Muscle layer of colon (tissue), 2 donors: ENCODE data around the gene DDX54.
"Not testable (repeated sequence)": the region's sequence is repeated elsewhere in the genome, so short reads cannot be mapped to it uniquely, and the experiment has no call there.

Experiments
- H3K27ac ChIP-seq: one replicate; pipeline ENCODE4 v1.7.0; 2013; ENCODE audit warnings: low read depth, mild to moderate bottlenecking, low read length, moderate library complexity
- H3K27me3 ChIP-seq, 2 donors: one replicate each; pipeline ENCODE4 v1.7.0; 2013; ENCODE audit warnings: low read length in 2 of 2, mild to moderate bottlenecking in 2 of 2; ENCODE audit not compliant: insufficient read depth in 2 of 2, control insufficient read depth in 1 of 2
- H3K36me3 ChIP-seq: one replicate; pipeline ENCODE4 v1.7.0; 2013; ENCODE audit warnings: mild to moderate bottlenecking, low read length; ENCODE audit not compliant: insufficient read depth
- H3K4me1 ChIP-seq: one replicate; pipeline ENCODE4 v1.7.0; 2013; ENCODE audit warnings: mild to moderate bottlenecking, low read length; ENCODE audit not compliant: insufficient read depth
- H3K4me3 ChIP-seq, 2 donors: one replicate each; pipeline ENCODE4 v1.7.0; 2013; ENCODE audit warnings: low read length in 2 of 2, low read depth in 1 of 2, mild to moderate bottlenecking in 1 of 2, moderate library complexity in 1 of 2
- H3K9ac ChIP-seq: one replicate; pipeline ENCODE4 v1.7.0; 2013; ENCODE audit warnings: low read length
- H3K9me3 ChIP-seq: one replicate; pipeline ENCODE4 v1.7.0; 2013; ENCODE audit warnings: mild to moderate bottlenecking, low read length
- donor health status: abdominal sarcoma.
- donor health status: Adenocarcinoma of cecum.

Gene DDX54

DNA sequence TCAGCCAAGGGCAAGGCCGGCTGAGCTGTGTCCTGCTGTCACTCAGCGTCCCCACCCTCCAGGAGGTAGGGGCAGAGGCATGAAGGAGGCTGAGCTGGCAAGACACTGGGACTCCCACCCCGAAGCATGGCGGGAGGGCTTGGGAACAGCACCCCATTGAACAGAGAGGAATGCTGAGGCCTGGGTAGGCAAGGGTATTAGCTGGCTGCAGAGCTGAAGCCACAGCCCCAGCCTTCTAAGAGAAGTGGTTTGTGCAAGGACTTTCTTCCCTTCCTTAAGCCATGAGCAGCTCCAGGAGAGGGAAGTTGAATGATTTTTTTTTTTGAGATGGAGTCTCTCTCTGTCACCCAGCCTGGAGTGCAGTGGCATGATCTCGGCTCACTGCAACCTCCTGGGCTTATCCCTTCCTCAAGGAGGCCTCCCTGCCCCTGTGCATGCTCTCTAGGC is 42.4 kb downstream of the DDX54 start:
- Histone ChIP-seq H3K27me3 (no peaks in the 10 kb centered on the region), H3K4me3 (no peak overlapping the region)

DNA sequence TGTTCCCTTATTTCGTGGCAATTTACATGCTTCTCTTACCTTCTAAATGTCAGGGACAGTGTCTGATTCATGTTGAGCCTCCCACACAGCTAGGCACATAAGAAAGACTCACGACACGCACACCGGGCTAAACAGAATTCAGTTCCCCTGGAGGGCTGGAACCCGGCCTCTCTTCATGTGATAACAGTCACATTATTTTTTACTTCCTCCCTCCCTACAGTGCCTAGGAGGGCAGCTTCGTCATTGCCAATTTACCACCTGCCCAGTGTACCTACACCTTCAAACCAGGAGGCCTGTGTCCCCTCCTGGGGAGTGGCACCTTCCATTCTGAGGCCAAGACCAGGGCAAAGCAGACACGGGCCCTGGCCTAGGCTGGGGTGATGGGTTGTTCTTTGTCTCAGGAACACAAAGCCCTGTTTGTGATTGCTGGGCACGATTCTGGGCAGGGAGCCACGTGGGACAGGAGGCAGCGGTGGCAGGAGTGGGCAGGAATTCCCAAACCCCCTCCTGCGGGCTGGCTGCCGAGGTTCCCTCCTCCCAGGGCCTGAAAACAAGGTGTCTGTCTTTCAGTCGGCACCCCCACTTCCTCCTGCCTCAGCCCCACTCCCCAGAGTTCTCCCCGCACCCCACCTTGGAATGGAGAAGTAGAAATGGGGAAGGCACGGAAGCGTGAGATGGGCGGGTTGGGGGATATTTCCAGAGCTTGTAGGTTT is 42.9 kb downstream of the DDX54 start:
- no peak overlapping the region for H3K9ac ChIP-seq
- no peak overlapping the region for H3K27ac ChIP-seq
- H3K9me3 ChIP-seq = no peaks in the 10 kb centered on the region
- H3K36me3 ChIP-seq = no peaks in the 10 kb centered on the region
- H3K4me1 ChIP-seq = no peaks in the 10 kb centered on the region
- no peak overlapping the region for H3K4me3 ChIP-seq
- H3K27me3 ChIP-seq = peaks cover 0 to under 1% of the 10 kb centered on the region in 2 donors

More for the DNA sequence above, 42.4 kb downstream of the DDX54 start:
- Histone ChIP-seq H3K27ac (no peak overlapping the region), H3K4me1 (no peaks in the 10 kb centered on the region), H3K9me3 (no peaks in the 10 kb centered on the region), H3K36me3 (no peaks in the 10 kb centered on the region), H3K9ac (no peak overlapping the region)

DNA sequence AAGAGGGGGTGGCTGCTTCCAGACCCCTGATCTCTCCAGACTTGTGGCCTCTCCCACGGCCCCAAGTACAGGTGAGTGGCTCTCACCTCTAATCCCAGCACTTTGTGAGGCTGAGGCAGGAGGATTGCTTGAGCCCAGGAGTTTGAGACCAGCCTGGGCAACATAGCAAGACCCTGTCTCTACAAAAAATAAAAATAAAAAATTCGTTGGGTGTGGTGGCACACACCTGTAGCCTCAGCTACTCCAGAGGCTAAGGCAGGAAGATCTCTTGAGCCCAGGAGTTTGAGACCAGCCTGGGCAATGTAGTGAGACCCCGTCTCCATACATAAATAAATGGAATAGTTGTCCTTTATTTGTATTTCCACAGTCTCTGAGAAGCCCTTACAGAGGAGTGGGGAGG is 43.6 kb downstream of the DDX54 start:
- not testable (repeated sequence) for H3K4me3 ChIP-seq, H3K36me3 ChIP-seq, H3K4me1 ChIP-seq, H3K27ac ChIP-seq, H3K9ac ChIP-seq, H3K9me3 ChIP-seq, H3K27me3 ChIP-seq

DNA sequence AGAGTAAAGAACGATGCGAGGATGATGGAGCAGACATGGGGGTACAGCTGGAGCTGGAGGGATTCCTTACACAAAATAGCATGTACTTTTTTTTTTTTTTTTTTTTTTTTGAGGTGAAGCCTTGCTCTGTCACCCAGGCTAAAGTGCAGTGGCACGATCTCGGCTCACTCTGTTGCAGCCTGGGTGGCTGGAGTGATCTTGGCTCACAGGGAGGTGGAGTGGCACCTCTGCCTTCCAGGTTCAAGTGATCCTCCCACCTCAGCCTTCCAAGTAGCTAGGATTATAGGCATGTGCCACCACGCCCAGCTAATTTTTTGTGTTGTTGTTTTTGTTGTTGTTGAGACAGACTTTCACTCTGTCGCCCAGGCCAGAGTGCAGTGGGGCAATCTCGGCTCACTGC is 44.6 kb downstream of the DDX54 start:
- Histone ChIP-seq H3K4me1 (no peaks in the 10 kb centered on the region), H3K9me3 (no peaks in the 10 kb centered on the region), H3K9ac (no peak overlapping the region), H3K4me3 (no peak overlapping the region), H3K27ac (no peak overlapping the region), H3K27me3 (peaks cover 0 to 12% of the 10 kb centered on the region in 2 donors), H3K36me3 (no peaks in the 10 kb centered on the region)

DNA sequence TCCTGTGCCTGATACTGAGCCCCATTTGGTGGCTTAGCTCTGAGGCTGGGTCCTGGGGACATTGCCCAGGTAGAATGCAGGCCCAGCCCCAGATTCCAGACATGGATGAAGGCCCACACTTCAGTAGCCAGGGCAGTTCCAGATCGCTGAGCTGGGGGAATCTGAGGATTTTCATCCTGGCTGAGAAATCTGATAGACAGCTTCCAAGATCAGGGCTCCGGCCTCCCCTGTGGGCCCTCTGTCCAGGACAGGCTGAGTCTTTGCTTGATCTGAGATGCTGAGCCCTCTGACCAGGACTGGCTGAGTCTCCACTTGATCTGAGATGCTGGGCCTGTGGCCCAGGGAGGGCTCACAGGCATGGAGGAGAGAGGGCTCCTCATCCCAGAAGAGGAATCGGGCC is 46.5 kb downstream of the DDX54 start:
- H3K27me3 ChIP-seq = peaks cover 0 to 28% of the 10 kb centered on the region in 2 donors
- H3K27ac ChIP-seq = no peak overlapping the region
- no peak overlapping the region for H3K4me3 ChIP-seq
- no peaks in the 10 kb centered on the region for H3K36me3 ChIP-seq
- no peaks in the 10 kb centered on the region for H3K4me1 ChIP-seq
- H3K9ac ChIP-seq = no peak overlapping the region
- H3K9me3 ChIP-seq = no peaks in the 10 kb centered on the region

DNA sequence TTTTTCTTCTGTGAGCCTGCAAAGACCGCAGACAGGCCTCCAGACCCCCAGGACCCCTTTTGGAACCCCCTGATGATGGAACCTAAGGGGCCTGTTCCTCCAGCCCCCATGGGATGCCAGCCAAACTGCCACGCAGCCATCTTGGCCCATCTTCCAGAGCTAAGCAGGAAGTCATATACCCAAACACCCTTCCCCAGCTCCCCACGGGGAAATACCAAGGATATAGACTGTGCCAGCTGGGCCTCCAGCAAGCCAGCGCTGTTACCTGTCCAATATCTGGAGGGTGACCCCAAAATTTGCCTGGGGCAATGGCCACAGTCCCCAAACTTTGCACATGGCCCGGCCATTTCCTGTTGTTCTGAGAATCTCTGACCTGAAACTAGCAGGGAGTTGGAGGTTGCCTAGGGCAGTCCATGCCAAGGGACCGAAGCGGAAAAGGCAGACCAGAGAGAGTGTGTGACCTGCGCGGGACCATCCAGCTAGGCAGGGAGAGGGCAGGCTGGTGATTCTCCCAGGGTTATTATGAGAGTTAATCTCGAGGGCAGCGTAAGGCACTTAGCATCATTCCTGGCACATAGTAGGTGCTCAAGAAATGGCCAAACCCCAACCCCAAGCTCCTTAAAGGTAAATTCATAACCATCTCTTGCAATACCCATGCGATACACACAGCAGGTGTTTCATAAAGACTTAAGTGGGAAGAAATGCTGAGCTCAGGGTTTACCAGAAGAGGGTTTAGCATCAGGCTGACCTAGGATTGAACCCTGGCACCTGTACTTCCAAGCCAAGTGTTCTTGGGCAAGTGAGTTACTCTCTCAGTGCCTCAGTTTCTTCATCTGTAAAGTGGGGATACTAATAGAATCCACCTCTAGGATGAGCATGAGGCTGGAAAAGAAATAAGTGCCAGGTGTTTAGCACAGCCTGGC is 47.2 kb downstream of the DDX54 start:
- no peaks in the 10 kb centered on the region for H3K9me3 ChIP-seq
- no peak overlapping the region for H3K4me3 ChIP-seq
- no peaks in the 10 kb centered on the region for H3K4me1 ChIP-seq
- H3K36me3 ChIP-seq = no peaks in the 10 kb centered on the region
- no peak overlapping the region for H3K27ac ChIP-seq
- H3K27me3 ChIP-seq = peaks cover 0 to 28% of the 10 kb centered on the region in 2 donors
- no peak overlapping the region for H3K9ac ChIP-seq

DNA sequence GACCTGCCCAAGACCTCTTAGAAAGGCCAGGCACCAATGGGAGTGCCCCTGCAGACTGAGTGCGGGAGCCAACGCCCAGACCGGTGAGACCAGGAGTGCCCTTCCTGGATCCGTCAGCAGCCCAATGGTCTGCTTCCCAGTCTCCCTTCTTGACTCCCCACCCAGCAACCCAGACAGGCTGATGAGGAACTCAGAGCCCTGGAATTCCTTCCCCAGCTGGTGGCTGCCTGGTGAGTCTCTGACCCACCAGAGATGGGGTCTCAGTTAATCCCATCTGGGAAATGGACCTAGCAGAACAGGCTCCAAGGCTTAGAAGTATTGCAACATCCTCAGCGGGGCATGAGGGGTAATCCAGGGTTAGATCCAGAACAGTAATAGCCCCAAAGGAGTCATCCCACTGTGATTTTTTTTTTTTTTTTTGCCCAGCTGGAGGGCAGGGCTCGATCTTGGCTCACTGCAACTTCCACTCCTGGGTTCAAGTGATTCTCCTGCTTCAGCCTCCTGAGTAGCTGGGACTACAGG is 48.2 kb downstream of the DDX54 start:
- Histone ChIP-seq H3K36me3 (no peaks in the 10 kb centered on the region), H3K27ac (no peak overlapping the region), H3K9me3 (no peaks in the 10 kb centered on the region), H3K4me1 (no peaks in the 10 kb centered on the region), H3K27me3 (peaks cover 0 to 28% of the 10 kb centered on the region in 2 donors), H3K4me3 (no peak overlapping the region), H3K9ac (no peak overlapping the region)

DNA sequence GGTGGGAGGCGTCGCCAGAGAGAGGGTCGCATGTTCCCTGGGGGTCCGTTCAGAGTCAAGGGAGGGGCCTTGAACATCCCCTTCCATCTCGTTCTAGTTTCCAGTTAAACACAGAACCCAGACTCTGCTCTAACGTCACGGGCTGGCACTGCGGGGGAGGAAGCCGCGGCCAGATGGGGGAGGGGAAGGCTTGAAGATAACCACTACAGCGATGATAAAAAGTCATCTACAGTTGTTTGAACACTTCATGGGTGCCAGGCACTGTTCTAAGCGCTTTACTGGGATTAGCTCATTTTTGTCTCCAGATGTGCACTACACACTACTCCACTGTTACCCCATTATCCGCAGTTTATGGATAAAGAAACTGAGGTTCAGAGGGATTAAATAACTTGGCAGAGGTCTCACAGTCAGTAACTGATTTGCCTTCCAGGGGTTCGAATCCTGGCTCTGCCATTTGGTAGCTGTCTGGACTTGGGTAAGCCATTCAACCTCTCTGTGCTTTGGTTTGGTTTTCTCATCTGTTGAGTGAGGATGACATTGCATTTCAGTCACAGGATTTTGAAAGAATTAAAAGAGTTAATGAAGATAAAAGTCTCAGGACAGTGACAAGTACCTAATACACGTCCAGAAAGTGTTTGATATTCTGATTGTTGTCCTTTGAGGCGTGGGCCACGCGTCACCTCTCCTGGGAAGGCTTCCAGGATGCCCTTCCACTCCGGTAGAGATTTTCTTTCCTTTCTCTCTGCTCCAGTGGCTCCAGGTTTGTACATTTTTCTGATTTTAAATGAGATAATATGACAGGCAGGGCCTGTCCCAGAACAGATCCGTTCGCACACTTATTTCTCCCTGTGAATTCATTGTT is 48.9 kb downstream of the DDX54 start:
- H3K36me3 ChIP-seq = no peaks in the 10 kb centered on the region
- H3K27ac ChIP-seq = no peak overlapping the region
- no peak overlapping the region for H3K4me3 ChIP-seq
- no peaks in the 10 kb centered on the region for H3K4me1 ChIP-seq
- no peak overlapping the region for H3K9ac ChIP-seq
- H3K9me3 ChIP-seq = no peaks in the 10 kb centered on the region
- H3K27me3 ChIP-seq = peaks cover 0 to 28% of the 10 kb centered on the region in 2 donors

DNA sequence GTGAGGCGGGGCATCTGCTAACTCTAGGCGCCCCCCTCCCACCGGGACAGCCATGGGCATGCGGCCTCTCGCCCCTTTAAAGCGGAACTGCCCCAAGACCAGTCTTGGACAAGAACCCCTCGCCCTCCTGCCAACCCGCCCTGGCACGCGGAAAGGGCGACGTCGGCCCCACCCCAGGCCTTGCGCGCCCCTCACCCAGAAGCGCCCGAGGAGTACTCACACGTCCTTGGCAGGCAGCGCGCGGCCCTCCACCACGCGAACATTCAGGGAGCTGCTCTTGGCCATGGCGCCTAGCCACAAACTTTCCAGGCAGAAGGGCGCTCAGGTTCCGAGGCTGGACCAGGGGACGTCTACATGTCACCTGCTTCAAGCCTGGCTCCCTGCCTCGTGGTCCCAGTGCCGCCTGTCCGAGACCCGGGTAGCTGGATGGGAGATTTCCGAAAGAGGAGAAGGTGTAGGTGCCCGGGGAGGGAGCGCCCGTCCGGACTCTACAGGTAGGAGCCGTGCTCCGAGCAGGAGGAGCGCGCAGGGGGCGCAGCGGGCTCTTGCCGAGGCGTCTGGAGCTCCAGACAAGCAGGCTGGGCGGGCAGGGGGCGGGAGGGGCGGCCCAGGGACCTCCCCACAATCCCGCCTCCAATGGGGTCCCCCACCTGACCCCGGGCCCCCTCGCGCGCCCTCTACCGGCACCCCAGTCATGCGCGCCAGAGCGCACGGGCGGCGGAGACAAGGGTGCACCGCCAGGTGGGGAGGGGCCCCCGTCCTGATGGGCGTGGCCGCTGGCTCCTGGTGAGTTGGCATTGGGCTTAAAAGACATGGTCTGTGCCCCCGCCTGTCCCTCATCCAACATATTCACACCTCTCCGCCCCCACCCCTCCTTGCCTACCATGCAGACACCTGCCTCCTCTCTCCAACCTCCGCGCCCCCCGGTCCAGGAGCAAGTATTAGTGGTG is 49.8 kb downstream of the DDX54 start, which contains the start of gene RASAL1:
Gene RASAL1, minus strand, starts transcription at position 584 of the 950 bp plus-strand sequence. Its CDS starts 299 bp downstream, at position 285.
- H3K27ac ChIP-seq = no peak within 1 kb of the TSS
- H3K9ac ChIP-seq = no peak within 1 kb of the TSS
- peaks cover 0 to 28% of the 10 kb centered on the region in 2 donors for H3K27me3 ChIP-seq
- H3K4me3 ChIP-seq = no peak within 1 kb of the TSS
- H3K4me1 ChIP-seq = no peaks in the 10 kb centered on the region
- H3K36me3 ChIP-seq = no peaks in the 10 kb centered on the region
- no peaks in the 10 kb centered on the region for H3K9me3 ChIP-seq

DNA sequence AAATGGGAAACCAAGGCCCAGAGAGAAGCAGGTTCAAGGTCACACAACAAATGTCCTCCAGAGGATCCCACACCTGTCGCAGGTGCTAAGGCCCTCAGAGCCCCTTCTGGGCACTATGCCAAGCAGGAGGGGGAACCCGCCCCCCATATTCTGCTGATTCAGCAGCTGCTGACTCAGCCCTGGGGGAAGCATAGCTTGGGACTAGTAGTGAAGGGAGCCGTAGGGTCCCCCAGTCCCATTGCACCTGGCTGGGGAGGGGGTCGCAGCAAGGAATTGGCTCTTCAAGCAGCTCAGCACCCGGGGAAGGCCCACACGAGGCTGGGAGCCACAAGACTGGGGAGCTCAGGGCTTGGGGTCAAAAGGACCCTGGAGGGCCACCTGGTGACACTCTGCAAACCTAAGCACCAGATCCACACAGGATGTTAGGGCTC is 50.7 kb downstream of the DDX54 start:
- Histone ChIP-seq H3K9ac (no peak overlapping the region), H3K27me3 (peaks cover 0 to 28% of the 10 kb centered on the region in 2 donors), H3K27ac (no peak overlapping the region), H3K9me3 (no peaks in the 10 kb centered on the region), H3K4me1 (no peaks in the 10 kb centered on the region), H3K36me3 (no peaks in the 10 kb centered on the region), H3K4me3 (no peak overlapping the region)
